Vagina (tissue), 2 donors: ENCODE data around the gene TEX19. TPM values are rescaled to one million over a fixed set of nuclear protein-coding genes. Genes with fewer than 3 reads are reported as not detected.

ENCODE experiments used
- DNase-seq, 2 donors: peaks; one replicate each; pipeline ENCODE4 v3.0.0-alpha.2; 2017; ENCODE audit errors: extremely low spot score in 2 of 2
- H3K27ac ChIP-seq: fragments of 200-600 bp; sonication (generic); one replicate; pipeline ENCODE4 v1.5.1; 2019
- H3K27me3 ChIP-seq: fragments of 200-600 bp; sonication (generic); one replicate; pipeline ENCODE4 v1.5.1; 2019
- H3K36me3 ChIP-seq, 2 donors: fragments of 200-600 bp; sonication (generic); one replicate each; pipeline ENCODE4 v1.5.1; 2017 to 2019
- H3K4me1 ChIP-seq: fragments of 200-600 bp; sonication (generic); one replicate; pipeline ENCODE4 v1.5.1; 2019
- H3K4me3 ChIP-seq, 2 donors: fragments of 200-600 bp; sonication (generic); 1 replicate in 1 of 2; 2 replicates in 1 of 2; pipeline ENCODE4 v1.5.1; 2016 to 2019
- H3K9me3 ChIP-seq: fragments of 200-600 bp; sonication (generic); one replicate; pipeline ENCODE4 v1.5.1; 2019
- CTCF ChIP-seq, 3 experiments: fragments of 450-650 bp in 2 of 3; fragments of 200-600 bp in 1 of 3; sonication (generic) in 1 of 3; IDR thresholded peaks; one replicate each; pipeline ENCODE4 v1.5.1; 2017 to 2019; ENCODE audit warnings: antibody characterized with exemption in 3 of 3, mild to moderate bottlenecking in 2 of 3, moderate library complexity in 2 of 3
- POLR2A ChIP-seq, 2 donors: fragments of 450-650 bp; IDR thresholded peaks; one replicate each; pipeline ENCODE4 v1.6.1; 2017; ENCODE audit warnings: antibody characterized with exemption in 2 of 2, mild to moderate bottlenecking in 2 of 2, moderate library complexity in 2 of 2
- POLR2AphosphoS5 ChIP-seq, 2 donors: sonication (generic); formaldehyde crosslinking; IDR thresholded peaks; one replicate each; pipeline ENCODE4 v1.9.0; 2017; ENCODE audit warnings: antibody characterized with exemption in 2 of 2, mild to moderate bottlenecking in 2 of 2, low read depth in 1 of 2; ENCODE audit not compliant: insufficient read depth in 1 of 2
- intact Hi-C: fragments of 100-400 bp; cut with DNase I; formaldehyde crosslinking; loops from one replicate; pipeline ENCODE4 v1.15.1; 2023
- total RNA-seq: library from RNA; depleted of rRNA; stranded (reverse); fragments of >200 nt; gene quantifications from one replicate; pipeline ENCODE4 v1.2.3, GENCODE V29; 2016

The TEX19 gene
- total RNA-seq, 1 donor from 2014 or later, result not detected

- no peak for TF ChIP-seq CTCF (IDR thresholded peaks at IDR 0.05)
- no peak for TF ChIP-seq POLR2AphosphoS5 (IDR thresholded peaks at IDR 0.05; ENCODE audit: insufficient read depth in 1 of 2, low read depth in 1 of 2)
- H3K9me3 ChIP-seq, result no peaks in the 10 kb centered on the region
- no peaks in the 10 kb centered on the region for H3K36me3 ChIP-seq
- peak overlapping the region; percentile 81 for H3K27ac ChIP-seq
- H3K27me3 ChIP-seq, result no peaks in the 10 kb centered on the region
- H3K4me3 ChIP-seq, result peak overlapping the region; percentile 36 to 52
- intact Hi-C loops, result loop anchor here (10.0 kb wide), 1 partner anchor 435 kb away; no protein-coding TSS in a partner anchor
- no peak for DNase-seq
- peaks cover 21% of the 10 kb centered on the region for H3K4me1 ChIP-seq
Measured at GRCh38 chr17:82339634-82340580, 19.1 kb upstream of the TEX19 start.

GRCh38 chr17:82342361-82343079 lies 16.5 kb upstream of the TEX19 start:
- Histone ChIP-seq H3K4me1 (peaks cover 20% of the 10 kb centered on the region), H3K9me3 (no peaks in the 10 kb centered on the region), H3K27ac (no peak overlapping the region), H3K4me3 (no peak overlapping the region), H3K36me3 (no peaks in the 10 kb centered on the region), H3K27me3 (no peaks in the 10 kb centered on the region)
- TF ChIP-seq POLR2A (IDR thresholded peaks at IDR 0.05) (no peak), POLR2AphosphoS5 (IDR thresholded peaks at IDR 0.05; ENCODE audit: insufficient read depth in 1 of 2, low read depth in 1 of 2) (no peak), CTCF (IDR thresholded peaks at IDR 0.05) (no peak)
- no peak for DNase-seq
- intact Hi-C loops, result loop anchor here (10.0 kb wide), 1 partner anchor 432 kb away; no protein-coding TSS in a partner anchor

GRCh38 chr17:82343560-82343959 lies 15.5 kb upstream of the TEX19 start:
- Histone ChIP-seq H3K36me3 (no peaks in the 10 kb centered on the region), H3K9me3 (no peaks in the 10 kb centered on the region), H3K4me3 (no peak overlapping the region), H3K4me1 (peaks cover 13% of the 10 kb centered on the region), H3K27ac (no peak overlapping the region), H3K27me3 (no peaks in the 10 kb centered on the region)
- TF ChIP-seq CTCF (IDR thresholded peaks at IDR 0.05), result no peak
- no peak for TF ChIP-seq POLR2A (IDR thresholded peaks at IDR 0.05)
- no peak for TF ChIP-seq POLR2AphosphoS5 (IDR thresholded peaks at IDR 0.05; ENCODE audit: insufficient read depth in 1 of 2, low read depth in 1 of 2)
- intact Hi-C loops, result loop anchor here (10.0 kb wide), 1 partner anchor 431 kb away; no protein-coding TSS in a partner anchor
- DNase-seq, result no peak

GRCh38 chr17:82344175-82344907 lies 14.7 kb upstream of the TEX19 start:
- intact Hi-C loops, result loop anchor here (10.0 kb wide), 1 partner anchor 430 kb away; no protein-coding TSS in a partner anchor
- Histone ChIP-seq H3K4me3 (no peak overlapping the region), H3K27ac (no peak overlapping the region)

More at GRCh38 chr17:82344175-82344907, 14.7 kb upstream of the TEX19 start:
- no peaks in the 10 kb centered on the region for H3K9me3 ChIP-seq
- H3K27me3 ChIP-seq, result no peaks in the 10 kb centered on the region
- H3K36me3 ChIP-seq, result no peaks in the 10 kb centered on the region
- DNase-seq, result no peak
- peaks cover 5% of the 10 kb centered on the region for H3K4me1 ChIP-seq
- TF ChIP-seq CTCF (IDR thresholded peaks at IDR 0.05) (no peak), POLR2AphosphoS5 (IDR thresholded peaks at IDR 0.05; ENCODE audit: insufficient read depth in 1 of 2, low read depth in 1 of 2) (no peak), POLR2A (IDR thresholded peaks at IDR 0.05) (no peak)
